ENCODE data around the gene ASRGL1.

DNA sequence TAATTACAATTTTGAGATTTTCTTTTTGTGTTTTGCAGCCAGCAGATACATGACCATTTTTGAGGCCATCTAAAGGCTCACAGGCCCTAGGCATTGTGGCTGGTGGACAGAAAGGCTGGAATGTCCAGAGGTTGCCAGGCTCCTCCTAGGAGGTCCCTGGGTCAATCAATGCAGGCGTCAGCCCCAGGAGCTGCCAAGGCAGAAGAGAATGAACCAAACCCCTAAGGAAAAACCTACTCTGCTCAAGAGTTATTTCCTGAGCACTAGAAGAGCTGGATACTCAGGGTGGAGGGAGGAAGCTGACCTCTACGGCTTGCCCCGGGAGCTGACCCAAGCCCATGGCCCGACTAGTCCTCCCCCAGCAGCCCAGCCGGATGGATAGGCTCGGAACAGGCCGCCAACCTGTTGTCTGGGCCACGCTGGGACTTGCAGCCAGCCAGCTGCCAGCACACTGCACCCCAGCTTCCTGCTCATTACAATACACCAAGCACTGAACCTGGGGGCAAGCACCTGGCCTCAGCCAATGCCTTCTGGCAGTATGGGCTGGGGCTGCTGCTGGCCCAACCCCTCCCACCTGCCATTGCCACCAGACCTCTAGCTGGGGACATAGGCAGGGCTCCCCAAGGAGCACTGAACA is 75.9 kb downstream of the ASRGL1 start:
- TF ChIP-seq, protein P1, sequence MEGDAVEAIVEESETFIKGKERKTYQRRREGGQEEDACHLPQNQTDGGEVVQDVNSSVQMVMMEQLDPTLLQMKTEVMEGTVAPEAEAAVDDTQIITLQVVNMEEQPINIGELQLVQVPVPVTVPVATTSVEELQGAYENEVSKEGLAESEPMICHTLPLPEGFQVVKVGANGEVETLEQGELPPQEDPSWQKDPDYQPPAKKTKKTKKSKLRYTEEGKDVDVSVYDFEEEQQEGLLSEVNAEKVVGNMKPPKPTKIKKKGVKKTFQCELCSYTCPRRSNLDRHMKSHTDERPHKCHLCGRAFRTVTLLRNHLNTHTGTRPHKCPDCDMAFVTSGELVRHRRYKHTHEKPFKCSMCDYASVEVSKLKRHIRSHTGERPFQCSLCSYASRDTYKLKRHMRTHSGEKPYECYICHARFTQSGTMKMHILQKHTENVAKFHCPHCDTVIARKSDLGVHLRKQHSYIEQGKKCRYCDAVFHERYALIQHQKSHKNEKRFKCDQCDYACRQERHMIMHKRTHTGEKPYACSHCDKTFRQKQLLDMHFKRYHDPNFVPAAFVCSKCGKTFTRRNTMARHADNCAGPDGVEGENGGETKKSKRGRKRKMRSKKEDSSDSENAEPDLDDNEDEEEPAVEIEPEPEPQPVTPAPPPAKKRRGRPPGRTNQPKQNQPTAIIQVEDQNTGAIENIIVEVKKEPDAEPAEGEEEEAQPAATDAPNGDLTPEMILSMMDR (IDR thresholded peaks at IDR 0.05; ENCODE audit: poor library complexity): no peak
- no peak for TF ChIP-seq EZH2 (IDR thresholded peaks at IDR 0.05; ENCODE audit: borderline replicate concordance)
- no peak for TF ChIP-seq EZH2phosphoT487 (IDR thresholded peaks at IDR 0.05; ENCODE audit: low read depth, severe bottlenecking, unreplicated experiment)
